Thyroid gland (tissue), 4 donors: ENCODE results near the gene COX10.

Experiments used
- CTCF ChIP-seq, 6 experiments: fragments of 200-600 bp in 3 of 6; fragments of 450-650 bp in 3 of 6; sonication (generic) in 3 of 6; IDR thresholded peaks; one replicate each; pipeline ENCODE4 v1.5.1; 2016 to 2019; ENCODE audit warnings: antibody characterized with exemption in 6 of 6, mild to moderate bottlenecking in 2 of 6, inconsistent platforms in 1 of 6, moderate library complexity in 1 of 6
- POLR2A ChIP-seq, 2 donors: fragments of 450-650 bp; IDR thresholded peaks; one replicate each; pipeline ENCODE4 v1.6.1; 2017; ENCODE audit warnings: antibody characterized with exemption in 2 of 2, mild to moderate bottlenecking in 2 of 2, moderate library complexity in 1 of 2

- no peak for TF ChIP-seq CTCF (IDR thresholded peaks at IDR 0.05)
- no peak for TF ChIP-seq POLR2A (IDR thresholded peaks at IDR 0.05)
Observed at GRCh38 chr17:14092808-14093207, 23.5 kb downstream of the COX10 start.
